GM12873 (cell line): ENCODE results near the gene KRTAP19-7.

Experiments used
- TF ChIP-seq, protein P1 (sequence below): IDR thresholded peaks from 2 replicates; pipeline ENCODE4 v1.5.1; 2012; ENCODE audit warnings: low read depth, mild to moderate bottlenecking, moderate library complexity, low read length, control low read depth; ENCODE audit not compliant: insufficient read depth; ENCODE audit errors: missing control alignments

The KRTAP19-7 gene

DNA sequence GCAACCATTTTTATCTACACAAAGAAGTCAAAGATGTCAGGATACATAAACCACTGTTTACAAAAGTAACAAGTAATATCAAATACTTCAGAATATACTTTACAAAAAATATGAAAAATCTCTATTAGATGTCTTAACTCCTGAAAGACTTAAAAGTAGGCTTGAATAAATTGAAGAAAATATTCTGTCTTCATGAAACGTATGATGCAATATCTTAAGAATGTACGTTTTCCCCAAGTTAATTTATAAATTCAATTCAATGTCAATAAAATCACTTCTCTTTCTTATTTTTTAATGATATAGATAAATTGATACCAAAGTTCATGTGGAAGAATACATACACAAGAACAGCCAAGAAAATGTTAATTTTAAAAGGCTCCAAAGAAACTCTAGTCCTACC is 6.0 kb downstream of the KRTAP19-7 start:
- TF ChIP-seq, protein P1, sequence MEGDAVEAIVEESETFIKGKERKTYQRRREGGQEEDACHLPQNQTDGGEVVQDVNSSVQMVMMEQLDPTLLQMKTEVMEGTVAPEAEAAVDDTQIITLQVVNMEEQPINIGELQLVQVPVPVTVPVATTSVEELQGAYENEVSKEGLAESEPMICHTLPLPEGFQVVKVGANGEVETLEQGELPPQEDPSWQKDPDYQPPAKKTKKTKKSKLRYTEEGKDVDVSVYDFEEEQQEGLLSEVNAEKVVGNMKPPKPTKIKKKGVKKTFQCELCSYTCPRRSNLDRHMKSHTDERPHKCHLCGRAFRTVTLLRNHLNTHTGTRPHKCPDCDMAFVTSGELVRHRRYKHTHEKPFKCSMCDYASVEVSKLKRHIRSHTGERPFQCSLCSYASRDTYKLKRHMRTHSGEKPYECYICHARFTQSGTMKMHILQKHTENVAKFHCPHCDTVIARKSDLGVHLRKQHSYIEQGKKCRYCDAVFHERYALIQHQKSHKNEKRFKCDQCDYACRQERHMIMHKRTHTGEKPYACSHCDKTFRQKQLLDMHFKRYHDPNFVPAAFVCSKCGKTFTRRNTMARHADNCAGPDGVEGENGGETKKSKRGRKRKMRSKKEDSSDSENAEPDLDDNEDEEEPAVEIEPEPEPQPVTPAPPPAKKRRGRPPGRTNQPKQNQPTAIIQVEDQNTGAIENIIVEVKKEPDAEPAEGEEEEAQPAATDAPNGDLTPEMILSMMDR = no peak

DNA sequence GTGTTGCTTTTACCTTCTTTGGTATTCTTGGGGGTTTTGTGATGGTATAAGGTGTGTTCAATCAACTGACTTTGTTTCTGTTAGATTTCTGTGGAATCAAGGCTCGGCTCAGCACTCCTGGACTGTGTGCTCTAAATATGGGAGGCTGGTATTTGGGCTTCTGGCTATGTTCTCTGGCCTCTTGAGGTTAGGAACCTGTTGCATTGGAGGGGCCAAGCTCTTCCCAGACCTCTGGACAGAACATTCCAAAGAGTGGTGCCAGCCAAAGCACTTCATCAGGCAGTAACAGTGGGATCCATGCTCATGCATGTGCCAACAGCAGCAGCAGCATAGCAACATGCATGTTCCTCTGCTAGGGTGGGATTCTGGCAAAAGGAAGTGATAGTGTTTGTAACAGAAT is 8.3 kb downstream of the KRTAP19-7 start:
- TF ChIP-seq, protein P1 = no peak

DNA sequence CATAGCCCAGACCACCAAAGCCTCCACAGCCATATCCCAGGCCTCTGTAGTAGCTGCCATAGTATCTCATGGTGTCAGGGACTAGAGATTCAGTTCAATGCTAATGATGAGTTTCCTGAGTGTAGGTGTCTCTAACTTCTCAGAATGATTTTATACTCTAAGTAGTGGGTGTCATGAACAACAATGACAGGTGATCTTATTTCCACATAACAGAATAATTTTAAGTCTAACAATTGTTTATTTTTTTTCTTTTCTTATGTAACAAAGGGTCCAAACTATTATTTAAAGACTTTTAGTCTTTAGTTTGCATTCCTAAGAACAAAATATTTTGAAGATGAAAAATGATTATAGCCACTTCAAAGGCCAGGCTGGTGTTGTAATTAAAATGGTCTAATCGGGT is 19.4 kb downstream of the KRTAP19-7 start, which contains the start of gene KRTAP19-6:
Gene KRTAP19-6, minus strand, starts transcription at position 101 of the 400 bp plus-strand sequence. Its CDS starts 31 bp downstream, at position 70.
- TF ChIP-seq, protein P1 = no peak

DNA sequence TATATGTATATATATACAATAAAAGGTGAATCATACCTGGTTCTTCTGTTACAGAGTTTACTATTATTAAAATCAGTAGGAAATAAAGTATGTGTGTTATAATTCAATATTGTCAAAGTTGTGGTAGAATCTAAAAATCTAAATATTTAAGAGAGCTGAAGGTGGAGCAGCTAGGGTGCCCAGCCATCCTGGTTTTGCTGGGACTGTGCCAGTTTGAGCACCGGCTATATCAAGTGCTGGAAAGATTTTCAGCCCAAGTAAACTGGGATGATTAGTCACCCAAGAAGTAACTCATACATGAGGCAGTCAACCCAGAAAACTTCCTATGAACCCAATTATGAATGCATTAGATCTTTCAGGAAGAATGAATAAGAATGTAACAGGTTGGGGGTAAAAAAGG is 42.2 kb downstream of the KRTAP19-7 start:
- TF ChIP-seq, protein P1 = no peak

DNA sequence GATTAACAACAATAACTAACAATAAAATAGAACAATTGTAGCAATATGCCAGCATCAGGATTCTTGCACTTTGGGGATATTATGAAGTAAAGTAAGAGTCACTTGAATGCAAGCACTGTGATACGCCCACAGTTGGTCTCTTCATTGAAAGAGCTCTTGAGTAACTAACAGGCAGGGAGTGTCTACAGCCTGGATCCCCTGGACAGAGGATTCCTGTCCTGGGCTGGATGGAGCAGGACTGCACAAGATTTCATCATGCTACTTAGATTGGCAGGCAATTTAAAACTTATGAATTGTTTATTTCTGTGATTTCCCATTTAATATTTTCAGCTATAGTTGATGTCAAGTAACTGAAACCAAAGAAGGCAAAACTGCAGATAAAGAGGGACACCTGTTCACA is 45.4 kb downstream of the KRTAP19-7 start:
- TF ChIP-seq, protein P1 = no peak
